NCI-H2196 treated with DMSO at 0.1 percent for 48 hours (cell line): ENCODE results near the gene CDKAL1.
"Not testable (repeated sequence)": the region's sequence is repeated elsewhere in the genome, so short reads cannot be mapped to it uniquely, and the experiment has no call there.

Source experiments
- DNase-seq: peaks from one replicate; lab custom pipeline; 2025; ENCODE audit not compliant: unreplicated experiment; lab: John Stamatoyannopoulos, UW

CDKAL1 gene

DNA sequence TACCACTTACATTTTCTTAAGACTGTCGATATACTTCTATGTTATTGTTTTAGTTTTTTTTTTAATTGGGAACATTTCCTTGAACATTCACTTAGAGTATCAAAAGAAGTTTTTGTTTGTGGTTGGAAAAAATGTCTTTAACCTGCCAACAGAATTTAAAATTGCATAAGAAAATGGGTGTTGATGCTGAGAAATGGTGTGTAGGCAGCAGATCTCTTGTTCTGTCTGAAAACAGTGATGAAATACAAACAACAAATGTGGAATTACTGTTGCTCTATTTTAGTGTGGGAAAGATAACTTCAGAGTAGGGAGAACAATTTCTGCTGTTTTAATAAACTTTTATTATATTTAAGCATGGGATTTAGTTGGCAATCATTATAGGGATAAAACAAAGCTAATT lies 293.5 kb downstream of the CDKAL1 start:
- no peak for DNase-seq

DNA sequence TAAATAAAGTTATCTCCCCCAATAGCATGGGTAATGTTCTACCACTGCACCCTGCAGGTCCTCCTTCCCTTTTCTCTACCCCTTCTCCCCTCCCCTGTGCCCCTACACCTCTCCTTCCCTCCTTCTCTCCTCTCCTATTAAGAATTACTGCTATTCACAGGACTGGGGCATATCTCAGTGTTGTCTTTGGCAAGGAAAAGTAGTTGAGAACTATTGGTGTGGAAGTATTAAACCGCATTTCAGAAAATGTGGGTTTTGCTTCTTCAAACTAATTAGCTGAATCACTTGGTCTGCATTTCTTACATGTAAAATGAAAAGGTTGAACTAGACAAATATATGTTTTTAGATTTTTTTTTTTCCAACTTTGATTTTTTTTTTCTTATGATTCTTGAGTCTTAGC lies 296.3 kb downstream of the CDKAL1 start:
- DNase-seq = no peak

DNA sequence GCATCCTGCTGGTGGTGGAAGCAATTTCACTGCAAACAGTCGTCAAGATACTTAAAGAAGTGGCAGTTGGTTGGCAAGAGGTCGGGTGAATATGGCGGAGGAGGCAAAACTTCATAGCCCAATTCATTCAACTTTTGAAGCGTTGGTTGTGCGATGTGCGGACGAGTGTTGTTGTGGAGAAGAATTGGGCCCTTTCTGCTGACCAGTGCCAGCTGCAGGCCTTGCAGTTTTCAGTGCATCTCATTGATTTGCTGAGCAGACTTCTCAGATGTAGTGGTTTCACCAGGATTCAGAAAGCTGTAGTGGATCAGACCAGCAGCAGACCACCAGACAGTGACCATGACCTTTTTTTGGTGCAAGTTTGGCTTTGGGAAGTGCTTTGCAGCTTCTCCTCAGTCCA lies 297.0 kb downstream of the CDKAL1 start:
- not testable (repeated sequence) for DNase-seq

DNA sequence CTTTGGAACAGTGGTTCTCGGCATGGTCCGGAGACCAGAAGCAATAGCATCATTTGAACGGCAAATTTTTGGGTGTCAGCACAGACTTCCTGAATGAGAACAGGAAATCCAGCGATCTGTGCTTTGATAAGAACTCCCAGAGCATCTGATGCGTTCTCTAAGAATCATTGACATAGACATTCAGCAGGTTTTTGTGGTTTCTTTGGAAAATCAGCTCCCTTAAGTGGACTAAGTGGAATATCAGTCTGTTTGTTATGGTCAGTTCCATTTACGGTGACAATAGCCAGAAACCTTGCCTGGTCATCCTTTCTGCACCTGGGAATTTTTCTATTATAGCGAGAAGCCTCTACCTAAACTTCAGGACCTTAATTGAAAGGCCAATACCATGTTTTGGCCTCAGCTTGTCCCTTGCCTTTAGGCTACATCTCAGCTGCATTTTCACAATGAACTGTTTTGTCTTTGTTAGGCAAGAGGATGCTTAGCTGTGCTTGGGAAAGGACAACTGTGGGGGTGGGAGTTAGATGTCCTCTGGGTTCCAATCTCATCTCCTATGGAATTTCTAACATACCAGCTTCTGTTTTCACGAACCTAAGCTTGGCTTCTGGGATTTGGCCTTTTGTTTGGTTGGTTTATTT lies 299.7 kb downstream of the CDKAL1 start:
- no peak for DNase-seq

DNA sequence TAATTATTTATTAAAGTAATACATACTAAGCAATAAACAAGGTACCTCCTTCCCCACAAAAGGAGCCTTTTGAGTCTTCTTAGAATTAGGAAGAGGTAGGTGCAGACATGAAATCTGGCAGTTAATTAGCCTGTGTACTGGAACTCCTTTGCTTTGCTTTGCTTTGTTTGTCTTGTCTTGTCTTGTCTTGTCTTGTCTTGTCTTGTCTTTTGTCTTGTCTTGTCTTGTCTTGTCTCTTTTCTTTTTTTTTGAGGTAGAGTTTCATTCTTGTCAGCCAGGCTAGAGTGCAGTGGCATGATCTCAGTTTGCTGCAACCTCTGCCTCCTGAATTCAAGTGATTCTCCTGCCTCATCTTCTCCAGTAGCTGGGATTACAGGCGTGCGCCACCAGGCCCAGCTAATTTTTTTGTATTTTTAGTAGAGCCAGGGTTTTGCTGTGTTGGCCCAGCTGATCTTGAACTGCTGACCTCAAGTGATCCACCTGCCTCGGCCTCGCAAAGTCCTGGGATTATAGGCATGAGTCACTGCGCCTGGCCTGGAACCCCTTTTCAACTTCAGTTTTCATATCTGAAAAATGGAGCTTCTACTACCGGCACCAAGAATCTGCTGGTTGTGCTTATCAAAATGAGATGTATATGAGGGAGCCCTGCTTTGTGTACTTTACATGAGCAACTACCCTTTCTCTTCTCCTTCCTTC lies 301.2 kb downstream of the CDKAL1 start:
- DNase-seq = no peak

DNA sequence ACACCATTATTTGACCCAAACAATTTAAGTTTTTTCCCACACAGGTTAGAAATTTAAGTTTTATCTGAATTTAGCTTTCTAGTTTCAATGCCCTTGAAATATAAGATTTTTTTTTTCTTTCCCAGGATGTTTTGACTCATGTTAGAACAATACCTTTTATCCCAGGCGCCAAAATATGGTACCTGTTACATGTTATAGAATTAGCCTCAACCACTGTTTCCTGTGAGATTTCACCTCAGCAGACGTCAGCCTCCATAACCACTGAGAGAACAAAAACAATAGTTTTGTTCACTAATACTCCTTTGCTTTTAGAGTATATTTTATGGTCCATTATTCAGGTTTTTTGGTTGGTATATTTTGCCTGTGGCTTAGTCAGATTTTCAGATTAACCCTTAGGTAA lies 302.9 kb downstream of the CDKAL1 start:
- no peak for DNase-seq

DNA sequence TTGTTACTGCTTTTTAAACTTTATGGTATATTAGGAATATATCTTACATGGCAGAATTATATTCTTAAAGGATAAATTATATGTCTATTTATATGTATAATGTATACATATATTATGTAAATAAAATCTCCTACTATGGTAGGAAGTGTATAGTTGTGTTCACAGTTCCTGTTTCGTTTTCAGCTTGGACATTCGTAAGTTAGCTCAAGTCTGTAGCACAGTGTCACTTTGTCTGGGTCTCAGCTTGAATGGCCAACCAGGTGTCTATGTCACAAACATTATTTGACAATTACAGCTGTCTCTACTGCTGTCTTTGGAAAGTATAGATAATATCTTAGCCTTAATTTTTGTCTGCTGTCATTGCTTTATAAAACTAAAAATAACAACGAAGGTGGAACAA lies 303.9 kb downstream of the CDKAL1 start:
- DNase-seq = no peak

DNA sequence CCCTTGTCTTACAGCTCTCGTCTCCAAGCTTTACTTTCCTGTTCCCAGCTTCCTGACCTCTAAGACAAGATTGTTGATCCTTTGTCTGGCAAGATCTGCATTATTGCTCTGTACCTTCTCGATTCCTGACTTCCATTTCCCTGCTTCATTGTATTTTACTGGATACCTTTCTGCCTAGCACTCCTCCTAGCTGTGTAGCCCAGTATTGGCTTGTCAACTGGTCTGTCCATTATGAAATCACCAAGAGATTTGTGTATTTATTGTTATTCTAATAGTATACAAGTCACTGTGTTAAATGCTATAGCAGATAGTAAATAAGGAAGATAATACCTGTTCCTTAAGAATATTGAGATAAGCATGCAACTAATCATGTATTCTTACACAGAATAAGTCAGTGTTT lies 305.4 kb downstream of the CDKAL1 start:
- DNase-seq = no peak

DNA sequence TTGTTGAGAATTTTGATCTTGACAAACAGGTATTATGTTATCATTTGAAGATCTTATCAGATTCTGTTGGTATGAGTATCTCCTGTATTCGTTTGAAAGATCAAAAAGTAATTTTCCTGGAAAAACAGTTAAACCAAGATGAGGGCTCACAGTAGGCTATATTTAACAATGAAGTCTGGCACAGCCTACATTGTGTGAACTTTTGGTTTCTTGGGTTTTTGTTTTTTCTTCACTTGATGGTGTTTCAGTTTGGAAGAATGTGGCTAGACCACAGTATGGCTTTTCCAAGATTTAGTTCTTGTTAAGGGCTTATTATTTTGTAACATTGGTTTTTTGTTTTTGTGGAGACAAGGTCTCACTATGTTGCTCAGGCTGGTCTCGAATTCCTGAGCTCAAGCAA lies 306.4 kb downstream of the CDKAL1 start:
- no peak for DNase-seq

DNA sequence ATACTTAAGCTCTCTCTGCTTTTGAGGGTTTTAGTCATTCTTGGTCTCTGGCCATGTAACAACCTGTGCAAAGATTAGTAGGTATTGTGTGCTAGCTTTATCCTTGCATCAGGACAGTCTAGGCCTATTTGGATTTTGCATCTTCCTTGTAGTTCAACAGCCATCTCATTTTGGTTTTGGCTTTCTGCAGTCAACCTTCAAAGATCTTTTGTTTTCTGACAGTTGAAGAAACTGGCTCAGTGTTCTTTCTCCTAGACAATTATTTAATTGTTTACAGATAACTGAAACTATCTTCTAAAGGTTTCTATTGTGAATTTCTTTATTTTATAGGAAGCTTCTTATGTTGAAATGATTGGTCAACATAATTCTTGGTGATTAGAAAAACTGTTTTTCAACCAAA lies 307.5 kb downstream of the CDKAL1 start:
- no peak for DNase-seq

DNA sequence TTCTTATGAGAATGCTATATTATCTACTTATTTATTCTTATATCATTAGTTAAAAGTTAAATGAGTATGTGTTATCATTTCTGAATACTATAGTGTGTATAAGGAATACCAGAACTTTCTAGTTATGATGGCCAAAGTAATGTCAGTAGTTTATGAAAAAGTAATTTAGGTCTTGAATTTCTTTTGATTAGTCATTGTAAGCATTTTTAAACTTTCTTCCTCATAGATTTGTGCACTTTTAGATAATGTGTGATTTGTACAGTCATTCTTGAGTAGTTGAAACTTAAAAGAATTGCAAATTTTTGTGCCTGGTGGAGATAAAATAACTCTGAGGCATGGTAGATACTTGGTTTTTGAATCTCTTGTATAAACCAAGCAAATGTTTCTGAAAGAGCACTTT lies 311.3 kb downstream of the CDKAL1 start:
- DNase-seq = no peak

DNA sequence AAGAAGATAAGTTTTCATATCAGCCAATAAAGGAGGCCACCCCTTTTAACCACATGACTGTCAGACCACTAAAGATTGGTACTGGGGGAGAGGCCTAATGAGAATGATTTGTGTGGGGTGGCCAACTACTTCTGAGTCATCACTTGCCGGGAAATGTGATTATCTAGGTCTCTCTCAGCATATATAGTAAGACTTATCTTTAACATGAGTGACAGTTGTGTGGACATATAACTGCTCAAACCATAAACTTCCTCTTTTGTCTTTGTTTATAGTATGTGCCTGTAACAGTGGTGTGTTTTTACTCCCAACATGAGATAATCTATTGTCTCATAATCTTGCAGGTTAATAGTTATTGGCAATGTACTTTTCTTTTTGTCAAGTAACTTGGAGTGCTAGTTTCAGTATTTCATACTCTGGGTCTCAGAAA lies 312.4 kb downstream of the CDKAL1 start:
- no peak for DNase-seq

DNA sequence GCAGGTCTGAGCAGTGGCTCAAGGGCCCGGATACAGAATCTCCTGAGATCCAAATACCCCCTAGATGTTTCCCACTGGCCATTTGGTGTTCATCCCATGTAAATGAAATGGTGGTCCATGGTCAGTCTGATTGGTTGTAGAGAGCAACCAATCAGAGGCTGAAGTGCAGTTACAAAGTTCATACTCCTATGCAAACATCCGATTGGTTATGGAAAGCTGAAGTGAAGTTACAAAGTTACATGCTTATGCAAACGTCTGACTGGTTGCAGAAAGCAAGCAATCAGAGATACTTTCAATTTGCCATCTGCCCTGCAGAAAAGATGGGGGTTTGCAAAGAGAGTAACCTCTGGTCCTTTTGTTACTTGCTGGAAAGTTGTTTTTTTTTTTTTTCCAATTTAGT lies 313.6 kb downstream of the CDKAL1 start:
- DNase-seq = no peak

DNA sequence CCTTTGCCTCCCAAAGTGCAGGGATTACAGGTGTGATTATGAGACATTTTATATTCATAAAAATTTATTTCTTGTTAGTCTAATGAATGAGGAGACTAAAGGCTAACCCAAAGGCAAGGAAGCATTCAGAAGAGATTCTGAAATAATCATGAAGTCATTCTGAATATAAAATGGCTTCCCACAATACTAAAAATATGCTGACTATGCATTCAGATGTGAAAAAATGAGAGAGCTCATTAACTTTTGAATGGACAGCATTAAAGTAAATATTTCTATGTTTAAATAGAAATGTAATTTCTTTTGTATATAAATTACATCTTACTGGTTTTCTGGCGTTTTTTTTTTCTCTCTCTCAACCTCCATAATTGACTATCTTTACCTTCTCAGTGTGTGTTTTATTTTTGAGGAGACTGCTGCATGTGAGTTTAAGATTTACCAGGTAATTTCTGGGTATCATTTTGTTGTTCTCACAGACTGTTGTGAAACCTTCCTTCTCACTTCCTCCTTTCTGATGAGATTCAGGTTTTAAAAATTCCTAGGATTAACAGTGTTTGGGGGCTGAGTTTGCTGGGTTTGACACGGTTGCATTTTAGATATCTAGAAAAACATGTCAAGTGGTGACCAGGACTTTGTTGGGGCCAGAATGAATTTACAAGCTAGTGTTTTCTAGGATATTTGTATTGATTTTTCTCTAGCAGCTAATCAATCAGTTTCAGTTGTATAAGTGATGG lies 316.6 kb downstream of the CDKAL1 start:
- DNase-seq = no peak

DNA sequence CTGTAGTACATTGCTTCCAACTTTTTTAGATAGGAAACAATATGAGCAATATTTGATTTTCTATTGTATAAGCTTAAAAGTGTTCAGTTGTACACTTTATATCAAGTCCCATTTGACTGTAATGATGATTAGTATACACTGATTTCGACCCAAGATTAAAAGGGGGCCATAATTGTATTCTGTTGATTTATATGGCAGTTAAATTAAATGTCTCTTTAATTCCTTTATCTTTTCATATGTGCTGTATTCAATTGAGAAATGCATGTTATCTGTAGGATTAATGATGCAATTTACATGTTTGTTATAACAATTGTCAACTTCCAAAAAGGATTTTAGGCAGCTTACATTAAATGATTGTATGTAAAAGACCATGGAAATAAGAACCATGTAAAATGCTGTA lies 317.5 kb downstream of the CDKAL1 start:
- DNase-seq = no peak

DNA sequence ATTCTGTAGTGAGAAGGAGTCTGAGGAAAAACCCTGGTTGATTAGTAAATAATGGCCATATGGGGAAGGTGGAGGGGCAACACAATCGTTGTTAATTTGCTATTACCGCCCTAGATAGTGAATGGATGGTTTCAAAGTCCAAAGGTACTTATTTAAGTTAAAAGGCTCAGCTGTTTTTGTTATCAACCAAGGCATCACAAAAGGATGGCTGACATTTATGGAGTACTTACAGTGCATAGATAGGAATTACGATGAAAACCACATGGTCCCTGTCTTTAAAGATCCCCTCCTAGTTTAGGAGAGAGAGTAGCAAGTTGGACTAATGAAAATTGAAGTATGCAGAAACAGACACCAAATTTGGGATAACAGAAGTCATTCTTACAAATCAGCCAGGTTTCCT lies 319.6 kb downstream of the CDKAL1 start:
- DNase-seq = no peak

DNA sequence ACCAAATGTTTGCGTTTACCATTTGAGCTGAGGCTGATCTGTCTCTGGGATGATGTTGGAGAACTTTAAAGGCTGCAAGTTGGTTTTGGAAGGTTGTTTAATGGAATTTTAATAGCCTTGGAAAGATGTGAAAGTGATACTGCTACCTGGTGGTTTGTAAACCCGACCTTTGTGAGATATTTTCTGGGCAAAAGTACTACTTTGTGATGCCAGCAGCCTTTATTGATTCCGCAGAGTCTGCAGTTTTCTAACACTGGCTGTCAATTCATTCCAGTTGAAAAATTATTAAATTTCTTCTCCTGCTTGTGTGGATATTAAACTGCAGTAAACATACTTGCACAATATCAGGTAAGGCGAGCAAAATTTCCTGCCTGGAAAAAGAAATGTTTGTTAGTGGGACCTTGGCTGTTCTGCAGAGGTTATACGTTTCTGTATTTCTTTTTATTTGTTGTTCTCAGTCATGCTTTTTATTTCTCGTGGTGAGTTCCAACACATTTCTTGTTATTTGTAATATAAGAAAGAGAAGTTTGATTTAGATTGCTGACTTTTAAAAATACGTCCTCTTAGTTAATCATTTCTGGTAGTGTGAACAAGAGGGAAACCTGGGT lies 322.5 kb downstream of the CDKAL1 start:
- no peak for DNase-seq

DNA sequence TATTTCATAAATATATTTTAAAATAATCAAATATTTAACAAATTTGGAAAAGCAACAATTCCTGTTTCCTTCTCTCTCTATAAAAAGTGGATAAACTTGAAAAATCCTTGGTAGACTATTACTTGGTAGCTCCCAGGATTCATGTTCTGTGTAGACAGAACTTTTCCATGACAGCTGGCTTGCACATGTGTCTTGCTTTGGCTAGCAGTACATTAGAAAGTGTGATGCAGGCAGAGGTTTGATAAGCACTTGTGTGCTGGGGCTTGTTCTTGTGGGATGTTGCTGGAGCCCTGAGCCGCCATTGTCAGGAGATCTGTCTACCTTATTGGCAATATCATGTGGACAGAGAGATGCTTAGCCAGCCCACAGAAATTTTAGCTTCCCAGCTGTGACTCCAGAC lies 327.2 kb downstream of the CDKAL1 start:
- DNase-seq = no peak

DNA sequence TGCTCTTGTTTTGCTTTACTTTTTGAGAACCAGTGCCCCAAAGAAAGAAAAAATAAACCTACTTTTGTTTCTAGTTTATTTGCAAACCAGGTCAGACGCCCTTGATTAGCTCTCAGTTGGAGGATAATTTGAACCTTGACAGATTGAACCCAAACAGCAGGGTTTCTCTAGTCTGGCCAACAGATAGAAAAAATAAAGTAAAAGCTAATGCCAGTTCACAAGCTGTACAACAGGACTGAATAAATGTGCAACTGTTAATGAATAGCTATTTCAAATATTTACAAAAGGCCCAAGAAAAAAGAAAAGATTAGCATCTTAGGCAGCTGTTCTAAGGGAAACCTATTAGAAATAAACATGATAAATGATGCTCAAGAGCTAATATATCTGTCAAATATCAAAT lies 331.8 kb downstream of the CDKAL1 start:
- no peak for DNase-seq

DNA sequence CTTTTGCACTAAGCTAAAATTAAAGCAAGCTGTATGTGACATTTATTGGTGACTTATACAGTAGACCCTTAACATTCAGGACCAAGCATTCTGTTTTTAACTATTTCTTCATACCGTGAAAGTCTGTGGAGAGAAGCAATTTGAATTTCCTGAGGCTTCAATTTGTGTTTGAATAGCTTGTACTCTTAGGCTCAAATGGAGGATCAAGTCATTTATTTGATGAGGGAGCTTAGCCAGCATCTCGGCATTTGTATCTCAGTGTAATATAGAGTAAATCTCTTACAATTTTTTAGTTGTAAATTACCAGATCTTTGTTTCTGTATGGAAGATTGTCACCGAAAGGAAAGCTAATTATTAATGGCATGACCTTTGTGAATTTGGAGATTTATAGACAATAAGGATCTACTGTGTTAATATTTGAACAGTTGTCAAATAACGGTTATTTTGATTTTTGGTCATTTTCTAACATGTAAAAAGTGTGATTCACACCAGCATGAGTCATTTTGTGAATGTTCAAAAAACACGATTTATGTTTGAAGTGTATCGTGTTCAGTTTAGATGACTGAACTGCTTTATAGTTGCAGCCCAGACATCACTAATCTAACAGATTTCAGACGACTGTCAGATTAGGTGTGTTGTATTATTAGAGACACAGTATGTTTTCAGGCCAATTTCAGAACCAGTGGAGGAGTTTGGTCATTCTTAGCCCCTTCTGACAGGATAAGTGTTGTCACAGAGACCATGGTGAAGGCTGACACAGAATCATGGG lies 332.9 kb downstream of the CDKAL1 start:
- DNase-seq = no peak

DNA sequence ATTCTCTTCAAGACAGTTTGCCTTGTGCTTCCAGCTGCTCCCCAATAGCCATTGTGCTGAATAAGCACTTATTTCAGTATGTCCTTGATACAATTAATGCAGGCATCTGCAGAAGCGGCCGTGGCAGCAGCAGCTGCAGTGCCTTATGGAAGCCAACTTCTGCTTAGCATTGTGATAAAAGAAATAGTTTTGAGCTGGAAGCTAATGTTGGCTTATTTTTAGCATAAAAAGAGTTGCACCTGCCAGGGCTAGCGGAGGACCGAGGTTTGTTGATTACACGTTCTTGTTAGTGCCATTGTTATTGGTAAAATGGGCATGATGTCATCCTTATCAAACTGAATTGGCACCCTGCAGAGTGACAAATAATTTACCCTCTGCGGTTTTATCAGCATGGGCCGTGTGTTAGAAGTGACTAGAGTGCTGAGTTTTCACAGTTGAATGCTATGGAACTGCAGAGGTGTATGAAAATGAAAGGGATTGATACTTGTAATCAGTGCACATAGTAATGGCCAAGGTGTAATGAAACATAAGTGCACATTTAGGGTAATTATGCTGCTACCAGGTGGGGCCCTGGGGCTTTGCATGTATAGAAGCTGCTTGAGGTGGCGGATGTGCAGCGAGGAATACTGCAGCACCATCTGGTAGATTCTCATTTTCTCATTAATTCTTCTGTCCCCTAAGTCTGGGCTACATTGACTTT lies 334.3 kb downstream of the CDKAL1 start:
- DNase-seq = no peak
